B cell (primary cell): ENCODE data around the gene CTIF. TPM values are rescaled to one million over a fixed set of nuclear protein-coding genes. Genes with fewer than 3 reads are reported as not detected.

Experiments
- ATAC-seq: fragments of 200-7000 bp; cut with Tn5 transposase; one replicate; pipeline ENCODE4 v1.10.0; 2021; ENCODE audit warnings: low read depth, mild to moderate bottlenecking, moderate number of reproducible peaks, moderate library complexity
- CTCF ChIA-PET: fragments of 350-600 bp; sonication (Branson Sonifier 250); formaldehyde crosslinking; loops from one replicate; lab custom pipeline; 2021; ENCODE audit warnings: antibody characterized with exemption, inconsistent platforms; lab: Charles Lee
- POLR2A ChIA-PET: fragments of 350-600 bp; sonication (Branson Sonifier 250); formaldehyde crosslinking; loops from one replicate; lab custom pipeline; 2021; ENCODE audit warnings: antibody characterized with exemption; lab: Charles Lee
- DNase-seq: peaks from one replicate; pipeline ENCODE4 v3.0.0; 2013
- H2AFZ ChIP-seq: 2 replicates; pipeline ENCODE4 v1.6.1; 2012; ENCODE audit warnings: mild to moderate bottlenecking, low read depth, low read length; ENCODE audit not compliant: insufficient read depth, poor library complexity, severe bottlenecking
- H3K27ac ChIP-seq, 2 donors: 1 replicate in 1 of 2; 2 replicates in 1 of 2; pipeline ENCODE4 v1.5.1; 2012 to 2013; ENCODE audit warnings: low read length in 2 of 2, mild to moderate bottlenecking in 2 of 2, moderate library complexity in 1 of 2
- H3K27me3 ChIP-seq, 4 experiments: fragments of 200-600 bp in 1 of 4; sonication (generic) in 1 of 4; replicated peaks in 1 of 4; 1 replicate in 2 of 4; 2 replicates in 2 of 4; pipeline versions ENCODE4 v1.6.1 to v1.7.0; 2013 to 2016; ENCODE audit warnings: low read length in 3 of 4, mild to moderate bottlenecking in 2 of 4, mixed read lengths in 1 of 4, moderate library complexity in 1 of 4; ENCODE audit not compliant: insufficient read depth in 4 of 4, control insufficient read depth in 3 of 4; ENCODE audit errors: control extremely low read depth in 1 of 4
- H3K36me3 ChIP-seq, 2 experiments: replicated peaks in 1 of 2; 1 replicate in 1 of 2; 2 replicates in 1 of 2; pipeline versions ENCODE4 v1.6.1 to v1.7.1; 2013; ENCODE audit warnings: low read length in 1 of 2; ENCODE audit not compliant: insufficient read depth in 2 of 2, control insufficient read depth in 1 of 2; ENCODE audit errors: control extremely low read depth in 1 of 2, extremely low read depth in 1 of 2
- H3K4me1 ChIP-seq, 2 donors: fragments of 200-600 bp in 1 of 2; sonication (generic) in 1 of 2; 1 replicate in 1 of 2; 2 replicates in 1 of 2; pipeline versions ENCODE4 v1.5.1 to v1.6.1; 2013 to 2017; ENCODE audit warnings: low read length in 2 of 2; ENCODE audit not compliant: control insufficient read depth in 2 of 2, insufficient read depth in 2 of 2
- H3K4me2 ChIP-seq: replicated peaks from 2 replicates; pipeline ENCODE3; 2012; ENCODE audit warnings: mild to moderate bottlenecking, low read depth, low read length; ENCODE audit not compliant: poor library complexity, severe bottlenecking
- H3K4me3 ChIP-seq, 5 experiments: fragments of 200-600 bp in 1 of 5; sonication (generic) in 1 of 5; 1 replicate in 3 of 5; 2 replicates in 2 of 5; pipeline versions ENCODE4 v1.5.1 to v1.7.0; 2011 to 2016; ENCODE audit warnings: low read length in 4 of 5, mild to moderate bottlenecking in 4 of 5, low read depth in 2 of 5, control low read depth in 1 of 5, moderate library complexity in 1 of 5; ENCODE audit not compliant: insufficient read depth in 1 of 5; ENCODE audit errors: control extremely low read depth in 1 of 5, extremely low read depth in 1 of 5
- H3K79me2 ChIP-seq: fragments of 200-600 bp; sonication (generic); one replicate; pipeline ENCODE4 v1.6.0; 2016; ENCODE audit warnings: low read length; ENCODE audit not compliant: control insufficient read depth, insufficient read depth
- H3K9ac ChIP-seq: fragments of 200-600 bp; sonication (generic); 2 replicates; pipeline ENCODE4 v1.6.1; 2017; ENCODE audit warnings: mild to moderate bottlenecking, low read length, moderate library complexity
- H3K9me3 ChIP-seq, 3 donors: one replicate each; pipeline versions ENCODE4 v1.6.1 to v1.7.1; 2013; ENCODE audit warnings: low read length in 2 of 3; ENCODE audit not compliant: control insufficient read depth in 2 of 3, insufficient read depth in 1 of 3; ENCODE audit errors: control extremely low read depth in 1 of 3
- H4K20me1 ChIP-seq: 2 replicates; pipeline ENCODE4 v1.6.0; 2012; ENCODE audit warnings: mild to moderate bottlenecking, low read length; ENCODE audit not compliant: insufficient read depth, control insufficient read depth, poor library complexity, severe bottlenecking
- H3K27ac Mint-ChIP-seq: one replicate; pipeline ENCODE4 v1.8.0; 2021; ENCODE audit warnings: mixed read lengths
- H3K27me3 Mint-ChIP-seq: one replicate; pipeline ENCODE4 v1.8.0; 2021; ENCODE audit warnings: mixed read lengths
- H3K4me1 Mint-ChIP-seq: one replicate; pipeline ENCODE4 v1.8.0; 2021; ENCODE audit warnings: mixed read lengths
- H3K4me3 Mint-ChIP-seq: one replicate; pipeline ENCODE4 v1.8.0; 2021; ENCODE audit warnings: mixed read lengths
- H3K9me3 Mint-ChIP-seq: one replicate; pipeline ENCODE4 v1.8.0; 2022; ENCODE audit warnings: mixed read lengths; ENCODE audit not compliant: insufficient read depth
- EZH2 ChIP-seq: IDR thresholded peaks from 2 replicates; pipeline ENCODE4 v1.6.1; 2012; ENCODE audit warnings: borderline replicate concordance, low read depth, mild to moderate bottlenecking, moderate library complexity, low read length; ENCODE audit not compliant: insufficient read depth, poor library complexity, severe bottlenecking
- WGBS: methylation state at CpG from one replicate; pipeline ENCODE4 v1.1.5; 2013; ENCODE audit warnings: missing lambda C conversion rate; ENCODE audit not compliant: insufficient coverage; 5-methylcytosine and 5-hydroxymethylcytosine counted together
- intact Hi-C: fragments of 100-400 bp; cut with micrococcal nuclease; formaldehyde crosslinking; loops from one replicate; pipeline ENCODE4 v1.10.0; 2022
- polyA plus RNA-seq: library from polyadenylated mRNA; depleted of rRNA; stranded (reverse); fragments of >200 nt; gene quantifications from 2 replicates; pipeline ENCODE4 v1.2.3, GENCODE V29; 2012
- total RNA-seq, 2 donors: library from RNA; stranded (reverse); fragments of 120-200 nt in 1 of 2; gene quantifications; 1 replicate in 1 of 2; 2 replicates in 1 of 2; pipeline versions ENCODE4 v1.2.3 to v1.2.4, GENCODE V29; 2013 to 2022
- TF ChIP-seq, protein P1 (sequence below): fragments of 200-600 bp; IDR thresholded peaks from one replicate; pipeline ENCODE4 v1.8.0; 2022; ENCODE audit warnings: antibody characterized with exemption, mild to moderate bottlenecking

CTIF gene
- total and polyA plus RNA-seq, 2 donors (not counting 1 experiment from before 2014, with no cell fraction given): 3.6 to 16.2 TPM

GRCh38 chr18:48820483-48821250 is 281.8 kb downstream of the CTIF start:
- Mint-ChIP-seq H3K4me3 (peak overlapping the region; percentile 40), H3K9me3 (peaks cover 5% of the 10 kb centered on the region), H3K27me3 (no peaks in the 10 kb centered on the region), H3K27ac (peak overlapping the region; percentile 27), H3K4me1 (peaks cover 21% of the 10 kb centered on the region)
- no peak for TF ChIP-seq EZH2
- TF ChIP-seq, protein P1, sequence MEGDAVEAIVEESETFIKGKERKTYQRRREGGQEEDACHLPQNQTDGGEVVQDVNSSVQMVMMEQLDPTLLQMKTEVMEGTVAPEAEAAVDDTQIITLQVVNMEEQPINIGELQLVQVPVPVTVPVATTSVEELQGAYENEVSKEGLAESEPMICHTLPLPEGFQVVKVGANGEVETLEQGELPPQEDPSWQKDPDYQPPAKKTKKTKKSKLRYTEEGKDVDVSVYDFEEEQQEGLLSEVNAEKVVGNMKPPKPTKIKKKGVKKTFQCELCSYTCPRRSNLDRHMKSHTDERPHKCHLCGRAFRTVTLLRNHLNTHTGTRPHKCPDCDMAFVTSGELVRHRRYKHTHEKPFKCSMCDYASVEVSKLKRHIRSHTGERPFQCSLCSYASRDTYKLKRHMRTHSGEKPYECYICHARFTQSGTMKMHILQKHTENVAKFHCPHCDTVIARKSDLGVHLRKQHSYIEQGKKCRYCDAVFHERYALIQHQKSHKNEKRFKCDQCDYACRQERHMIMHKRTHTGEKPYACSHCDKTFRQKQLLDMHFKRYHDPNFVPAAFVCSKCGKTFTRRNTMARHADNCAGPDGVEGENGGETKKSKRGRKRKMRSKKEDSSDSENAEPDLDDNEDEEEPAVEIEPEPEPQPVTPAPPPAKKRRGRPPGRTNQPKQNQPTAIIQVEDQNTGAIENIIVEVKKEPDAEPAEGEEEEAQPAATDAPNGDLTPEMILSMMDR: no peak
- Histone ChIP-seq H3K79me2 (no peaks in the 10 kb centered on the region), H3K27me3 (no peaks in the 10 kb centered on the region), H3K27ac (no peak overlapping the region), H4K20me1 (no peaks in the 10 kb centered on the region), H3K4me3 (no peak overlapping the region), H2AFZ (no peak overlapping the region), H3K4me2 (peak overlapping the region; percentile 29), H3K9me3 (peaks cover 0 to 1% (median 0%) of the 10 kb centered on the region in 3 donors), H3K4me1 (peaks cover 12 to 15% of the 10 kb centered on the region in 2 donors), H3K36me3 (no peaks in the 10 kb centered on the region), H3K9ac (no peak overlapping the region)
- ATAC-seq (peak; percentile 95), DNase-seq (peak; percentile 66)
- POLR2A ChIA-PET: interaction anchor here (0.6 to 0.9 kb wide), 3 partner anchors 21 to 151 kb away, joined by 3 to 4 read pairs (median 3); no protein-coding TSS in a partner anchor
- intact Hi-C loops: loop anchor here (2.0 kb wide), 1 partner anchor 14 kb away; no protein-coding TSS in a partner anchor
- WGBS: 54% methylated on average over 10 of the region's 11 CpGs
- CTCF ChIA-PET: interaction anchor here (1.0 to 1.3 kb wide), 3 partner anchors 8 to 43 kb away, joined by 3 read pairs; no protein-coding TSS in a partner anchor

GRCh38 chr18:48821251-48821590 is 282.4 kb downstream of the CTIF start:
- Histone ChIP-seq H3K4me2 (peak overlapping the region; percentile 29), H3K27me3 (no peaks in the 10 kb centered on the region), H3K27ac (no peak overlapping the region), H3K4me3 (no peak overlapping the region), H3K9me3 (peaks cover 0 to 1% (median 0%) of the 10 kb centered on the region in 3 donors), H3K9ac (no peak overlapping the region), H4K20me1 (no peaks in the 10 kb centered on the region), H3K79me2 (no peaks in the 10 kb centered on the region), H3K4me1 (peaks cover 12 to 15% of the 10 kb centered on the region in 2 donors), H2AFZ (no peak overlapping the region), H3K36me3 (no peaks in the 10 kb centered on the region)
- POLR2A ChIA-PET: interaction anchor here (0.6 to 0.9 kb wide), 3 partner anchors 22 to 150 kb away, joined by 3 to 4 read pairs (median 3); no protein-coding TSS in a partner anchor
- TF ChIP-seq, protein P1: no peak
- TF ChIP-seq EZH2: no peak
- DNase-seq (no peak), ATAC-seq (no peak)
- Mint-ChIP-seq H3K4me3 (peak overlapping the region; percentile 40), H3K27ac (peak overlapping the region; percentile 27), H3K27me3 (no peaks in the 10 kb centered on the region), H3K4me1 (peaks cover 21% of the 10 kb centered on the region), H3K9me3 (peaks cover 5% of the 10 kb centered on the region)
- intact Hi-C loops: loop anchor here (2.0 kb wide), 1 partner anchor 14 kb away; no protein-coding TSS in a partner anchor
- CTCF ChIA-PET: interaction anchor here (1.0 to 1.3 kb wide), 2 partner anchors 7 to 36 kb away, joined by 3 read pairs; no protein-coding TSS in a partner anchor
- WGBS: 43% methylated on average over 5 of the region's 5 CpGs
